HepG2 (cell line): ENCODE measurements around the gene NEURL1. TPM values are rescaled to one million over a fixed set of nuclear protein-coding genes. Genes with fewer than 3 reads are reported as not detected.

Experiments
- AKAP8 ChIP-seq: sonication (generic); formaldehyde crosslinking; IDR thresholded peaks from 2 replicates; pipeline ENCODE4 v1.5.1; 2020; ENCODE audit warnings: mild to moderate bottlenecking, missing genetic modification reagents
- ARNT ChIP-seq: fragments of 450-650 bp; IDR thresholded peaks from 2 replicates; pipeline ENCODE4 v1.6.1; 2017
- ARNT2 ChIP-seq: sonication (generic); formaldehyde crosslinking; IDR thresholded peaks from 2 replicates; pipeline ENCODE4 v1.8.0; 2022; ENCODE audit warnings: mild to moderate bottlenecking, low read depth, missing genetic modification reagents, moderate library complexity
- ATF2 ChIP-seq: sonication (generic); formaldehyde crosslinking; IDR thresholded peaks from 2 replicates; pipeline ENCODE4 v1.4.0; 2020; ENCODE audit warnings: missing genetic modification reagents
- CEBPG ChIP-seq: IDR thresholded peaks from 2 replicates; pipeline ENCODE4 v1.6.1; 2016
- HINFP ChIP-seq: sonication (generic); formaldehyde crosslinking; IDR thresholded peaks from 2 replicates; pipeline ENCODE4 v1.4.0; 2020; ENCODE audit warnings: low read depth, mild to moderate bottlenecking, missing genetic modification reagents
- IKZF1 ChIP-seq: fragments of 450-650 bp; IDR thresholded peaks from 2 replicates; pipeline ENCODE4 v1.7.1; 2016
- KMT2B ChIP-seq: IDR thresholded peaks from 2 replicates; pipeline ENCODE4 v1.6.1; 2016; ENCODE audit warnings: missing genetic modification reagents, missing compliant biosample characterization
- LBX2 ChIP-seq: sonication (generic); formaldehyde crosslinking; IDR thresholded peaks from 2 replicates; pipeline ENCODE4 v1.5.0; 2020; ENCODE audit warnings: missing genetic modification reagents, mild to moderate bottlenecking, borderline replicate concordance
- MAFF ChIP-seq: IDR thresholded peaks from 2 replicates; pipeline ENCODE4 v1.6.1; 2011; ENCODE audit warnings: low read depth, low read length, improper control_type of control experiment
- PAF1 ChIP-seq: IDR thresholded peaks from 2 replicates; pipeline ENCODE4 v1.6.1; 2016; ENCODE audit warnings: missing genetic modification reagents, missing compliant biosample characterization
- PAWR ChIP-seq: sonication (generic); formaldehyde crosslinking; IDR thresholded peaks from 2 replicates; pipeline ENCODE4 v1.4.0; 2020; ENCODE audit warnings: missing genetic modification reagents, mild to moderate bottlenecking, borderline replicate concordance
- PAXIP1 ChIP-seq: sonication (generic); formaldehyde crosslinking; conservative IDR thresholded peaks from 2 replicates; pipeline ENCODE4 v1.4.0; 2020; ENCODE audit warnings: mild to moderate bottlenecking, missing genetic modification reagents, moderate library complexity
- PITX1 ChIP-seq: sonication (generic); formaldehyde crosslinking; IDR thresholded peaks from 2 replicates; pipeline ENCODE4 v1.5.1; 2020; ENCODE audit warnings: mild to moderate bottlenecking, missing genetic modification reagents
- SMAD9 ChIP-seq: sonication (generic); formaldehyde crosslinking; IDR thresholded peaks from 2 replicates; pipeline ENCODE4 v1.5.1; 2020; ENCODE audit warnings: mild to moderate bottlenecking, missing genetic modification reagents
- TBL1XR1 ChIP-seq: fragments of 150-350 bp; IDR thresholded peaks from 2 replicates; pipeline ENCODE4 v1.6.1; 2014; ENCODE audit warnings: borderline replicate concordance, low read length; ENCODE audit not compliant: partially characterized antibody
- TGIF2 ChIP-seq: IDR thresholded peaks from 2 replicates; pipeline ENCODE4 v1.6.1; 2016; ENCODE audit warnings: control low read depth, missing compliant biosample characterization
- ZNF276 ChIP-seq: sonication (generic); formaldehyde crosslinking; IDR thresholded peaks from 2 replicates; pipeline ENCODE4 v1.4.0; 2020; ENCODE audit warnings: mild to moderate bottlenecking, low read depth, missing genetic modification reagents
- ZNF614 ChIP-seq: IDR thresholded peaks from 2 replicates; pipeline ENCODE4 v1.6.1; 2018; ENCODE audit warnings: missing biosample characterization, missing genetic modification reagents, inconsistent platforms, borderline replicate concordance
- ZNF740 ChIP-seq: sonication (generic); formaldehyde crosslinking; IDR thresholded peaks from 2 replicates; pipeline ENCODE4 v1.4.0; 2020; ENCODE audit warnings: missing genetic modification reagents
- ZNF761 ChIP-seq: sonication (generic); formaldehyde crosslinking; conservative IDR thresholded peaks from 2 replicates; pipeline ENCODE4 v1.4.0; 2020; ENCODE audit warnings: mild to moderate bottlenecking, missing genetic modification reagents
- polyA plus RNA-seq, 8 experiments: library from polyadenylated mRNA; depleted of rRNA in 3 of 8; stranded (reverse) in 7 of 8; unstranded in 1 of 8; fragments of >200 nt; fragmentation: Illumina TruSeq in 4 of 8; extraction: Trizol in 4 of 8; gene quantifications; 2 replicates each; pipeline versions ENCODE4 v1.2.1 to v1.2.3, GENCODE V29; 2011 to 2016; ENCODE audit warnings: low read depth in 4 of 8, missing spikeins in 1 of 8, mixed read lengths in 1 of 8; ENCODE audit not compliant: insufficient read depth in 1 of 8
- total RNA-seq, 5 experiments: library from RNA; depleted of rRNA; stranded (reverse); fragments of >200 nt; fragmentation: Illumina TruSeq; extraction: Trizol; gene quantifications; 2 replicates each; pipeline ENCODE4 v1.2.3, GENCODE V29; 2016; ENCODE audit warnings: low read depth in 1 of 5

Gene NEURL1
- total and polyA plus RNA-seq, 2 of the 13 experiments (the other 11 are each of a cell fraction or from before 2014, with no cell fraction given): not detected

GRCh38 chr10:103578782-103579382 is 85.4 kb downstream of the NEURL1 start (continued):
- TF ChIP-seq ATF2 (CRISPR knock-in tag) (0 out of 2 replicates have a peak, but pooled peaks have one; percentile 33), KMT2B (CRISPR knock-in tag) (no peak), PAWR (CRISPR knock-in tag) (no peak), AKAP8 (CRISPR knock-in tag) (no peak), HINFP (CRISPR knock-in tag) (peak; percentile 54; the same call in 1 of the 2 replicates), TBL1XR1 (no peak), ARNT (no peak), PITX1 (CRISPR knock-in tag) (peak; percentile 79; the same call in 1 of the 2 replicates), CEBPG (CRISPR knock-in tag) (no peak), ZNF614 (CRISPR knock-in tag) (no peak; the same call in 1 of the 2 replicates), ZNF761 (CRISPR knock-in tag) (peak; percentile 66; the same call in 1 of the 2 replicates), TGIF2 (CRISPR knock-in tag) (no peak), MAFF (no peak), SMAD9 (CRISPR knock-in tag) (no peak), LBX2 (no peak), ARNT2 (0 out of 2 replicates have a peak, but pooled peaks have one; percentile 43), PAXIP1 (peak; percentile 88), PAF1 (CRISPR knock-in tag) (no peak), ZNF276 (CRISPR knock-in tag) (no peak), IKZF1 (no peak), ZNF740 (CRISPR knock-in tag) (no peak)
